GM18520 (cell line): ENCODE results near the gene PCDHA11.
"Not testable (repeated sequence)": the region's sequence is repeated elsewhere in the genome, so short reads cannot be mapped to it uniquely, and the experiment has no call there.

Experiments
- ATAC-seq: cut with Tn5 transposase; IDR thresholded peaks from one replicate; pipeline ENCODE4 v1.9.1; 2021; ENCODE audit not compliant: unreplicated experiment

Gene PCDHA11

GRCh38 chr5:140868721-140869554 lies at the start of gene PCDHA11:
Gene PCDHA11 (plus strand): TSS chr5:140868957. CDS start chr5:140869104, 147 bp downstream.
- ATAC-seq, result no peak

- ATAC-seq, result no peak
These were observed 47.1 kb upstream of the PCDHA11 start, which contains the start of gene PCDHA5 for GRCh38 chr5:140821375-140822280. Gene PCDHA5 (plus strand): TSS chr5:140821613.

- ATAC-seq, result no peak
These were observed 46.5 kb upstream of the PCDHA11 start for GRCh38 chr5:140822281-140822629.

GRCh38 chr5:140822969-140823368 lies 45.8 kb upstream of the PCDHA11 start:
- ATAC-seq, result not testable (repeated sequence)

DNA sequence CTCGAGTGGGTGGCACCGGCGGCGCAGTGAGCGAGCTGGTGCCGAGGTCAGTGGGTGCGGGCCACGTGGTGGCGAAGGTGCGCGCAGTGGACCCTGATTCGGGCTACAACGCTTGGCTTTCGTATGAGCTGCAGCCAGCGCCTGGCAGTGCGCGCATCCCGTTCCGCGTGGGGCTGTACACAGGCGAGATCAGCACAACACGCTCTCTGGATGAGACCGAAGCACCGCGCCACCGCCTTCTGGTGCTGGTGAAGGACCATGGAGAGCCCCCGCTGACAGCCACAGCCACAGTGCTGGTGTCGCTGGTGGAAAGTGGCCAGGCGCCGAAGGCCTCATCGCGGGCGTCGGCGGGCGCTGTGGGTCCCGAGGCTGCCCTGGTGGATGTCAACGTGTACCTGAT lies 45.3 kb upstream of the PCDHA11 start:
- no peak for ATAC-seq

GRCh38 chr5:140827704-140828361 lies 40.9 kb upstream of the PCDHA11 start, which contains the start of gene PCDHA6:
Gene PCDHA6 (plus strand): TSS chr5:140827960. CDS start chr5:140828092, 132 bp downstream.
- ATAC-seq, result no peak

- ATAC-seq, result no peak
These were observed 40.4 kb upstream of the PCDHA11 start for GRCh38 chr5:140828362-140828737.

GRCh38 chr5:140829511-140830501 lies 39.0 kb upstream of the PCDHA11 start:
- not testable (repeated sequence) for ATAC-seq

DNA sequence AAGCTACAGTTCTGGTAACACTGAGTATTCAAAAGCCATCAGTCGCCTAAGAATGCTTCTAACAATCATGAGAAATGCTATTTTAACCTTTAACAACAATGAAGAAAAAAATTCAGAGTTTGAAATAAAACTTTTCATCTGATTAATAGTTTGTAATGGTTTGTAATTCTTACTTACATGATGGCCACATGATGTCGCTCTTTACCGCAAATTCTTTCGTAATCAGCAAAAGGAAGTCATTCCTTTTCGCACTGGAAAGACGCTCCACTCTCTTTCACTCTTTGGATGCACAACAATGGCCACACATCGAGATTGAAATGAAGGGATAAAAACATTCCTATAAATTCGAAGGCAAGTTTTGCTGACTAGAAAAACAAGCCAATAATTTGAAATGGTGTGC lies 34.8 kb upstream of the PCDHA11 start, which contains the start of gene PCDHA7:
Gene PCDHA7 (plus strand): TSS at position 277 of the 400 bp plus-strand sequence. CDS start 115 bp downstream, at position 392.
- ATAC-seq, result no peak

DNA sequence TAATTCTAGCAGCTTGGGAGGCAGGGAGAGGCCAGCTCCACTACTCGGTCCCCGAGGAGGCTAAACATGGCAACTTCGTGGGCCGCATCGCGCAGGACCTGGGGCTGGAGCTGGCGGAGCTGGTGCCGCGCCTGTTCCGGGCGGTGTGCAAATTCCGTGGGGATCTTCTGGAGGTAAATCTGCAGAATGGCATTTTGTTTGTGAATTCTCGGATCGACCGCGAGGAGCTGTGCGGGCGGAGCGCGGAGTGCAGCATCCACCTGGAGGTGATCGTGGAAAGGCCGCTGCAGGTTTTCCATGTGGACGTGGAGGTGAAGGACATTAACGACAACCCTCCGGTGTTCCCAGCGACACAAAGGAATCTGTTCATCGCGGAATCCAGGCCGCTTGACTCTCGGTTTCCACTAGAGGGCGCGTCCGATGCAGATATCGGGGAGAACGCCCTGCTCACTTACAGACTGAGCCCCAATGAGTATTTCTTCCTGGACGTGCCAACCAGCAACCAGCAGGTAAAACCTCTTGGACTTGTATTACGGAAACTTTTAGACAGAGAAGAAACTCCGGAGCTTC lies 34.2 kb upstream of the PCDHA11 start:
- ATAC-seq, result not testable (repeated sequence)

GRCh38 chr5:140835622-140836510 lies 32.9 kb upstream of the PCDHA11 start:
- no peak for ATAC-seq

GRCh38 chr5:140840978-140841962 lies 27.5 kb upstream of the PCDHA11 start, which contains the start of gene PCDHA8:
Gene PCDHA8 (plus strand): TSS chr5:140841187. CDS start chr5:140841322, 135 bp downstream.
- no peak for ATAC-seq

- no peak for ATAC-seq
These were observed 25.7 kb upstream of the PCDHA11 start for GRCh38 chr5:140842798-140843733.

- ATAC-seq, result not testable (repeated sequence)
These were observed 20.3 kb upstream of the PCDHA11 start, which contains the start of gene PCDHA9 for GRCh38 chr5:140848139-140849102. Gene PCDHA9 (plus strand): TSS chr5:140848382. CDS start chr5:140848496, 114 bp downstream.
